ENCODE data around the gene GARNL3. TPM values are rescaled to one million over a fixed set of nuclear protein-coding genes. Genes with fewer than 3 reads are reported as not detected.

GARNL3 gene
- total RNA-seq, 6 experiments from 2014 or later, result 0.27 to 0.73 (median 0.57) TPM

DNA sequence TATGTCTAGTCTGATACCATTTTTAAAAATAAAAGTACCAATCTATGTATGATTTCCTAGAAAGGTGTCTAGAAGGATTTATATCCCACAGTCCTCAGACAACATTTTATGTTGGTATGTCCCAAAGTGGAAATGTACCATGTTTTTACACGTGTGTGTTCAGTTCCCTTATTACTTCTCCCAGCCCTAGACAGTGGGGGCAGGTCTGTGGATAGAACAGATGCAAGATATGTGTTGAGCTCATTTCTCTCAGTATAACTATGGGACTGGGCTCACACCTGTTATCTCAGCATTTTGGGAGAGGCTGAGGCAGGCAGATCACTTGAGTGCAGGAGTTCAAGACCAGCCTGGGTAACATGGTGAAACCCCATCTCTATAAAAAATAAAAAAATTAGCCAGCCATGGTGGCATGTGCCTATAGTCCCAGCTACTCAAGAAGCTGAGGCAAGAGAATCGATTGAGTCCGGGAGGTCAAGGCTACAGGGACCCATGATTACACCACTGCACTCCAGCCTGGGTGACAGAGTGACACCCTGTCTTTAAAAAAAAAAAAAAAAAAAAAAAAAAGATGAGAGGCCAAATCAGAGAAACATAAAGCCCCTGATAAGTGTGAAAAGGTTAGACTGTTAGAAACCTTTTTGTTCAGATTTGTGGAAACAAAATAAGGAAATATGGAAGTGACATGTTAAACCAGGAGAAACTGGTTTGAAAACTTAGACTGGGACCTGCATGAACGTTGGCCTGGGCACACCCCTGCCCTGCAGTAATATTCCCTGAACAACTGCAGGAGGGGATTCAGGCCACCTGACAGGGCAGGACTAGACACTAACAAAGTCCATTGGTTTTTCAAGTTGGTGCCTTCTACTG, 125.0 kb downstream of the GARNL3 start:
- H3K9me3 Mint-ChIP-seq, result no peaks in the 10 kb centered on the region
- peaks cover 12% of the 10 kb centered on the region for H3K27me3 Mint-ChIP-seq (ENCODE audit: insufficient read depth)
- no peak overlapping the region for H3K4me3 Mint-ChIP-seq
- no peak for DNase-seq
- H3K4me1 Mint-ChIP-seq (ENCODE audit: low read depth), result peaks cover 25% of the 10 kb centered on the region
- H3K36me3 Mint-ChIP-seq (ENCODE audit: low read depth), result no peaks in the 10 kb centered on the region
- no peak overlapping the region for H3K27ac Mint-ChIP-seq
- TF ChIP-seq, protein P1, sequence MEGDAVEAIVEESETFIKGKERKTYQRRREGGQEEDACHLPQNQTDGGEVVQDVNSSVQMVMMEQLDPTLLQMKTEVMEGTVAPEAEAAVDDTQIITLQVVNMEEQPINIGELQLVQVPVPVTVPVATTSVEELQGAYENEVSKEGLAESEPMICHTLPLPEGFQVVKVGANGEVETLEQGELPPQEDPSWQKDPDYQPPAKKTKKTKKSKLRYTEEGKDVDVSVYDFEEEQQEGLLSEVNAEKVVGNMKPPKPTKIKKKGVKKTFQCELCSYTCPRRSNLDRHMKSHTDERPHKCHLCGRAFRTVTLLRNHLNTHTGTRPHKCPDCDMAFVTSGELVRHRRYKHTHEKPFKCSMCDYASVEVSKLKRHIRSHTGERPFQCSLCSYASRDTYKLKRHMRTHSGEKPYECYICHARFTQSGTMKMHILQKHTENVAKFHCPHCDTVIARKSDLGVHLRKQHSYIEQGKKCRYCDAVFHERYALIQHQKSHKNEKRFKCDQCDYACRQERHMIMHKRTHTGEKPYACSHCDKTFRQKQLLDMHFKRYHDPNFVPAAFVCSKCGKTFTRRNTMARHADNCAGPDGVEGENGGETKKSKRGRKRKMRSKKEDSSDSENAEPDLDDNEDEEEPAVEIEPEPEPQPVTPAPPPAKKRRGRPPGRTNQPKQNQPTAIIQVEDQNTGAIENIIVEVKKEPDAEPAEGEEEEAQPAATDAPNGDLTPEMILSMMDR (IDR thresholded peaks at IDR 0.05), result no peak

DNA sequence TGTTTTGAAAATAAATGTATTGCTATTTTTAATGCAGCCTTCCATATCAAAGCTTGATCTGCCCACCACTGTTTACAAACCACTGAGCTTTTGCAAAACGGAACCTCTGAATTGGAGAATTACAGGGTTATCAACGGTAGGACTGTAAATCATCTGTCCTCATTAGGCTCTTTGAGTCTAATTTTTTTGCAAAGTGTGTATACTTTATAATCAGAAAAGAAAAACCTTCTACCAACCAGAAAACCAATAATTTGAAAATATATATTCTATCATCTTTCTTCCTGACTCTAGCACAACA, 125.6 kb downstream of the GARNL3 start:
- DNase-seq, result no peak
- peaks cover 25% of the 10 kb centered on the region for H3K4me1 Mint-ChIP-seq (ENCODE audit: low read depth)
- no peaks in the 10 kb centered on the region for H3K9me3 Mint-ChIP-seq
- no peaks in the 10 kb centered on the region for H3K36me3 Mint-ChIP-seq (ENCODE audit: low read depth)
- H3K27ac Mint-ChIP-seq, result no peak overlapping the region
- TF ChIP-seq, protein P1 (IDR thresholded peaks at IDR 0.05), result no peak
- no peak overlapping the region for H3K4me3 Mint-ChIP-seq
- peaks cover 9% of the 10 kb centered on the region for H3K27me3 Mint-ChIP-seq (ENCODE audit: insufficient read depth)

DNA sequence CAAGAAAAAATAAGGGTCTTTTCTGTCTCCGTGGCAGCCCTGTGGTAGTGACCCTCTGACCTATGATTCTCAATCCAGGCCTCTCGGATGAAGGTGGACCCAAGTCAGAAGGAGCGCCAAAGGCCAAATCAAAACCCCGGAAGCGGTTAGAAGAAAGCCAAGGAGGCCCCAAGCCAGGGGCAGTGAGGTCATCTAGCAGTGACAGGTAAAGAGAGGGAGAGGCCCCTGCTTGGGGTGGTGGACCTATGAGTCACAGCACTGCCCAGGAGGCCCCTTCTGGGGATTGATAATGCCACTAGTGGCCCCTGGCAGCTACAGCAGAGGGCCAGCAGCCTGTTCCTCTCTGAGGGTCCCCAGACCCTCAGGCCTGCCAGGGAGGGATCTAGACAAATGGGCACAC, 126.0 kb downstream of the GARNL3 start:
- Mint-ChIP-seq H3K36me3 (ENCODE audit: low read depth) (no peaks in the 10 kb centered on the region), H3K4me3 (no peak overlapping the region)

DNA sequence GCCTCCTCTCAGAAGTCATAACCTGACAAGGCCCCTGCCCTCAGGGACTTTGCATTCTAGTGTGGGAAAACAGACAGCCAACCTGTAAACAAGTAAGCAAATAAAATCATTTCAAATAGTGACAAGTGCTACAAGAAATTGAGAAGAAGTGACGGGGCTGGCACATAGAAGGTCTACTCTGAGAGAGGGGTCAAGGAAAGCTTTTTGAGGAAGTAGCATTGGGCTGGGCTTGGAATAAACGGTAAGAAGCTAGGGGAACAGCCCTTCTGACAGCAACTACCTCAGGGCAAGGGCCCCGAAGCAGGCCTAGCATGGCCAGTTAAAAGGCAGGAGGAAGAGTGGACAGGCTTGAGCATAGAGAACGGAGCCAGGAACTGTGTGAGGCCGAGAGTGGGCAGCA, 127.6 kb downstream of the GARNL3 start:
- no peak for DNase-seq
- no peaks in the 10 kb centered on the region for H3K36me3 Mint-ChIP-seq (ENCODE audit: low read depth)
- TF ChIP-seq, protein P1 (IDR thresholded peaks at IDR 0.05), result no peak
- no peak overlapping the region for H3K4me3 Mint-ChIP-seq
- peaks cover 6% of the 10 kb centered on the region for H3K27me3 Mint-ChIP-seq (ENCODE audit: insufficient read depth)
- no peaks in the 10 kb centered on the region for H3K9me3 Mint-ChIP-seq
- peaks cover 39% of the 10 kb centered on the region for H3K4me1 Mint-ChIP-seq (ENCODE audit: low read depth)
- H3K27ac Mint-ChIP-seq, result no peak overlapping the region

More for the DNA sequence above, 126.0 kb downstream of the GARNL3 start:
- Mint-ChIP-seq H3K27ac (no peak overlapping the region), H3K27me3 (ENCODE audit: insufficient read depth) (peaks cover 8% of the 10 kb centered on the region), H3K9me3 (no peaks in the 10 kb centered on the region), H3K4me1 (ENCODE audit: low read depth) (peaks cover 29% of the 10 kb centered on the region)
- TF ChIP-seq, protein P1 (IDR thresholded peaks at IDR 0.05), result no peak
- no peak for DNase-seq

DNA sequence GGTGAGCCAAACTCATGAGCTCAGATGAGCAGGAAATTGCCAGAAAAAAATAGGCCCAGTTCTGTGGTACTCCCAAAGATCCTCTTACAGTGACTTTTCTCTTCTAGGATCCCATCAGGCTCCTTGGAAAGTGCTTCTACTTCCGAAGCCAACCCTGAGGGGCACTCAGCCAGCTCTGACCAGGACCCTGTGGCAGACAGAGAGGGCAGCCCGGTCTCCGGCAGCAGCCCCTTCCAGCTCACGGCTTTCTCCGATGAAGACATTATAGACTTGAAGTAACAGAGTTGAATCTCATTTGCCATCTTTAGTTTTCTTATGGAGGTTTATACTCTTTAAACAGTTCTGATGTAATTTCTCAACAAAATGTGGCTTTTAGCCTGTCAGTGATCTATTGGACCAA, 128.4 kb downstream of the GARNL3 start:
- no peak for DNase-seq
- Mint-ChIP-seq H3K36me3 (ENCODE audit: low read depth) (no peaks in the 10 kb centered on the region), H3K4me1 (ENCODE audit: low read depth) (peaks cover 37% of the 10 kb centered on the region), H3K4me3 (no peak overlapping the region), H3K27ac (no peak overlapping the region), H3K9me3 (no peaks in the 10 kb centered on the region), H3K27me3 (ENCODE audit: insufficient read depth) (peaks cover 6% of the 10 kb centered on the region)
- TF ChIP-seq, protein P1 (IDR thresholded peaks at IDR 0.05), result no peak

Data from HFFc6 (cell line).